GM12878 (cell line): ENCODE data around the gene C11orf97. TPM values are rescaled to one million over a fixed set of nuclear protein-coding genes. Genes with fewer than 3 reads are reported as not detected.

Experiments
- ATAC-seq: fragments of 200-7000 bp; cut with Tn5 transposase; 3 replicates; pipeline ENCODE4 v1.9.1; 2020; ENCODE audit warnings: mild to moderate bottlenecking, moderate library complexity
- BruUV-seq: library from RNA; stranded (reverse); fragments of 400-500 nt; replicated peaks from 2 replicates; lab custom pipeline; 2021; lab: Mats Ljungman, UMichigan
- CTCF ChIA-PET: fragments of 300-600 bp; sonication (Branson Sonifier 250); formaldehyde crosslinking; extraction: SDS; loops from one replicate; lab custom pipeline; 2021; ENCODE audit warnings: inconsistent platforms; lab: Yijun Ruan, JAX
- POLR2A ChIA-PET: fragments of 350-600 bp; formaldehyde crosslinking; extraction: SDS; loops from one replicate; lab custom pipeline; 2021; ENCODE audit warnings: inconsistent platforms; lab: Charles Lee
- RAD21 ChIA-PET: fragments of 300-600 bp; sonication (Branson Sonifier 250); formaldehyde crosslinking; loops from one replicate; lab custom pipeline; 2023; ENCODE audit warnings: antibody characterized with exemption; ENCODE audit not compliant: unreplicated experiment; lab: Charles Lee
- SMC1A ChIA-PET: fragments of 300-600 bp; sonication (Branson Sonifier 250); formaldehyde crosslinking; loops from one replicate; lab custom pipeline; 2023; ENCODE audit not compliant: unreplicated experiment, uncharacterized antibody; lab: Charles Lee
- DNase-seq: peaks from one replicate; pipeline ENCODE4 v3.0.0-alpha.2; 2011; ENCODE audit warnings: low read depth, low spot score
- FAIRE-seq: peaks from 3 replicates; lab custom pipeline; 2011; peaks lifted over from hg19 to GRCh38; lab: Jason Lieb, UNC
- H2AFZ ChIP-seq: 2 replicates; pipeline ENCODE4 v1.6.0; 2011; ENCODE audit warnings: low read depth, low read length, control low read depth; ENCODE audit not compliant: control insufficient read depth
- H3K27ac ChIP-seq: 2 replicates; pipeline ENCODE4 v1.5.1; 2011; ENCODE audit warnings: control low read depth; ENCODE audit not compliant: control insufficient read depth, insufficient read depth
- H3K27me3 ChIP-seq, 2 experiments: replicated peaks in 1 of 2; 2 replicates each; pipeline versions ENCODE4 v1.6.0 to v1.6.1; 2011; ENCODE audit warnings: low read length in 1 of 2; ENCODE audit not compliant: control insufficient read depth in 2 of 2, insufficient read depth in 2 of 2
- H3K36me3 ChIP-seq, 2 experiments: 2 replicates each; pipeline ENCODE4 v1.5.1; 2011; ENCODE audit warnings: low read length in 1 of 2; ENCODE audit not compliant: control insufficient read depth in 2 of 2, insufficient read depth in 2 of 2
- H3K4me1 ChIP-seq: 2 replicates; pipeline ENCODE4 v1.6.1; 2011; ENCODE audit warnings: mild to moderate bottlenecking, low read length, moderate library complexity, mixed read lengths; ENCODE audit not compliant: control insufficient read depth, insufficient read depth
- H3K4me2 ChIP-seq: 2 replicates; pipeline ENCODE4 v1.6.0; 2011; ENCODE audit warnings: control low read depth; ENCODE audit not compliant: control insufficient read depth, insufficient read depth
- H3K4me3 ChIP-seq: fragments of 200-600 bp; sonication (generic); 2 replicates; pipeline ENCODE4 v1.5.1; 2016
- H3K79me2 ChIP-seq: 2 replicates; pipeline ENCODE4 v1.6.0; 2011; ENCODE audit warnings: low read length; ENCODE audit not compliant: control insufficient read depth, insufficient read depth
- H3K9ac ChIP-seq: 2 replicates; pipeline ENCODE4 v1.8.0; 2011; ENCODE audit warnings: low read length, control low read depth, mixed read lengths; ENCODE audit not compliant: control insufficient read depth, insufficient read depth
- H3K9me3 ChIP-seq: replicated peaks from 3 replicates; pipeline ENCODE4 v1.5.1; 2011; ENCODE audit warnings: mild to moderate bottlenecking, low read length; ENCODE audit not compliant: control insufficient read depth, insufficient read depth
- H4K20me1 ChIP-seq: 2 replicates; pipeline ENCODE4 v1.6.0; 2011; ENCODE audit not compliant: control insufficient read depth, insufficient read depth
- GABPA ChIP-seq: IDR thresholded peaks from 2 replicates; pipeline ENCODE4 v1.6.1; 2014; ENCODE audit warnings: antibody characterized with exemption, low read depth, mild to moderate bottlenecking, inconsistent platforms
- NR2C2 ChIP-seq: IDR thresholded peaks from 2 replicates; pipeline ENCODE4 v1.6.1; 2011; ENCODE audit warnings: borderline replicate concordance, low read depth; ENCODE audit not compliant: control insufficient read depth, insufficient read length
- POLR2AphosphoS2 ChIP-seq: IDR thresholded peaks from 2 replicates; pipeline ENCODE4 v1.6.1; 2011; ENCODE audit warnings: low read depth, mild to moderate bottlenecking, low read length, improper control_type of control experiment, moderate library complexity
- RB1 ChIP-seq: fragments of 450-650 bp; formaldehyde crosslinking; IDR thresholded peaks from 2 replicates; pipeline ENCODE4 v1.6.1; 2017; ENCODE audit warnings: mild to moderate bottlenecking, borderline replicate concordance
- SRF ChIP-seq, 2 experiments: IDR thresholded peaks; 2 replicates each; pipeline ENCODE4 v1.6.1; 2011; ENCODE audit warnings: low read depth in 2 of 2, low read length in 2 of 2, mild to moderate bottlenecking in 1 of 2, moderate library complexity in 1 of 2
- TBL1XR1 ChIP-seq: IDR thresholded peaks from 2 replicates; pipeline ENCODE4 v1.6.1; 2012; ENCODE audit warnings: low read depth, low read length, improper control_type of control experiment
- TCF7 ChIP-seq: IDR thresholded peaks from 2 replicates; pipeline ENCODE4 v1.6.1; 2014; ENCODE audit warnings: antibody characterized with exemption, borderline replicate concordance
- YY1 ChIP-seq: IDR thresholded peaks from 2 replicates; pipeline ENCODE4 v1.6.1; 2011; ENCODE audit warnings: low read depth, mild to moderate bottlenecking, low read length
- ZNF217 ChIP-seq: fragments of 450-650 bp; IDR thresholded peaks from 2 replicates; pipeline ENCODE4 v1.6.1; 2017; ENCODE audit warnings: antibody characterized with exemption, mild to moderate bottlenecking
- WGBS: methylation state at CpG from one replicate; pipeline ENCODE4 v1.1.6; 2016; ENCODE audit warnings: low lambda C conversion rate; ENCODE audit not compliant: insufficient replicate concordance, insufficient coverage; ENCODE audit errors: missing lambda C conversion rate; 5-methylcytosine and 5-hydroxymethylcytosine counted together
- in situ Hi-C: fragments of 300-500 bp; cut with MboI; formaldehyde crosslinking; loops from 9 replicates; pipeline ENCODE4 v1.14.3; 2018; ENCODE audit warnings: mixed read lengths
- intact Hi-C: fragments of 100-400 bp; cut with micrococcal nuclease; formaldehyde crosslinking; loops from one replicate; pipeline ENCODE4 v1.14.2; 2022; ENCODE audit not compliant: unreplicated experiment
- polyA plus RNA-seq, 11 experiments: library from polyadenylated mRNA; depleted of rRNA in 4 of 11; unstranded in 6 of 11; stranded (reverse) in 5 of 11; fragments of >200 nt; fragmentation: Nextera tagmentation in 4 of 11; fragmentation: Illumina TruSeq in 1 of 11; extraction: Ambion mirVana in 4 of 11; extraction: Trizol in 1 of 11; gene quantifications; 1 replicate in 1 of 11; 2 replicates in 10 of 11; pipeline versions ENCODE4 v1.2.1 to v1.2.3, GENCODE V29; 2011 to 2016; ENCODE audit warnings: inconsistent platforms in 2 of 11, missing spikeins in 2 of 11, low read depth in 1 of 11
- total RNA-seq, 4 experiments: library from RNA; depleted of rRNA in 3 of 4; stranded (reverse); fragments of >200 nt in 3 of 4; fragmentation: Illumina TruSeq in 1 of 4; extraction: Trizol in 1 of 4; gene quantifications; 2 replicates each; pipeline versions ENCODE4 v1.2.1 to v1.2.3, GENCODE V29; 2013 to 2021
- TF ChIP-seq, protein P1 (sequence below): IDR thresholded peaks from 2 replicates; pipeline ENCODE4 v1.6.1; 2012; ENCODE audit warnings: improper control_type of control experiment, low read depth, low read length; ENCODE audit not compliant: insufficient replicate concordance
- TF ChIP-seq, protein P2 (sequence below): fragments of 450-650 bp; IDR thresholded peaks from 2 replicates; pipeline ENCODE4 v1.6.1; 2017; ENCODE audit warnings: mild to moderate bottlenecking, low read depth, inconsistent platforms; ENCODE audit not compliant: poor library complexity, severe bottlenecking

The C11orf97 gene
- total and polyA plus RNA-seq, 10 of the 15 experiments (the other 5 are each of a cell fraction or from before 2014, with no cell fraction given) = not detected

DNA sequence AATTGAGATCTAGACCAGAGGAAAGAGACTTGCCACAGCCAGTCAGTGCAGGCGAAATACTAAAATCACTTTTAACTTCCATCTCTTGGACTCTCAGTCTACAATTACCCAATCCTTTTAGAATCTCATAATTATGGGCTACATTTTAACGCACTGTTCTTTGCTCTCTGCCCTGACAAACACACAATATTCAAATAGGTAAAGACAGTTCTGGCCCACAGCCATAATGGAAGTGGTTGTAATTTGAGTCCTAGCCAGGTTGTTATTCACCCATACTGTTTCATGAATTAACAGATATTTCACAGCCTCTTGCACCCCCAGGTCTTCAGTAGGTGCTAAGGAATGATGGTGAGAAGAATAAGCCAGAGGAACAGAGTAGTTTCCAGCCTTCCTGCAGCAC, 830 bp downstream of the C11orf97 start (continued):
- TF ChIP-seq, protein P1, sequence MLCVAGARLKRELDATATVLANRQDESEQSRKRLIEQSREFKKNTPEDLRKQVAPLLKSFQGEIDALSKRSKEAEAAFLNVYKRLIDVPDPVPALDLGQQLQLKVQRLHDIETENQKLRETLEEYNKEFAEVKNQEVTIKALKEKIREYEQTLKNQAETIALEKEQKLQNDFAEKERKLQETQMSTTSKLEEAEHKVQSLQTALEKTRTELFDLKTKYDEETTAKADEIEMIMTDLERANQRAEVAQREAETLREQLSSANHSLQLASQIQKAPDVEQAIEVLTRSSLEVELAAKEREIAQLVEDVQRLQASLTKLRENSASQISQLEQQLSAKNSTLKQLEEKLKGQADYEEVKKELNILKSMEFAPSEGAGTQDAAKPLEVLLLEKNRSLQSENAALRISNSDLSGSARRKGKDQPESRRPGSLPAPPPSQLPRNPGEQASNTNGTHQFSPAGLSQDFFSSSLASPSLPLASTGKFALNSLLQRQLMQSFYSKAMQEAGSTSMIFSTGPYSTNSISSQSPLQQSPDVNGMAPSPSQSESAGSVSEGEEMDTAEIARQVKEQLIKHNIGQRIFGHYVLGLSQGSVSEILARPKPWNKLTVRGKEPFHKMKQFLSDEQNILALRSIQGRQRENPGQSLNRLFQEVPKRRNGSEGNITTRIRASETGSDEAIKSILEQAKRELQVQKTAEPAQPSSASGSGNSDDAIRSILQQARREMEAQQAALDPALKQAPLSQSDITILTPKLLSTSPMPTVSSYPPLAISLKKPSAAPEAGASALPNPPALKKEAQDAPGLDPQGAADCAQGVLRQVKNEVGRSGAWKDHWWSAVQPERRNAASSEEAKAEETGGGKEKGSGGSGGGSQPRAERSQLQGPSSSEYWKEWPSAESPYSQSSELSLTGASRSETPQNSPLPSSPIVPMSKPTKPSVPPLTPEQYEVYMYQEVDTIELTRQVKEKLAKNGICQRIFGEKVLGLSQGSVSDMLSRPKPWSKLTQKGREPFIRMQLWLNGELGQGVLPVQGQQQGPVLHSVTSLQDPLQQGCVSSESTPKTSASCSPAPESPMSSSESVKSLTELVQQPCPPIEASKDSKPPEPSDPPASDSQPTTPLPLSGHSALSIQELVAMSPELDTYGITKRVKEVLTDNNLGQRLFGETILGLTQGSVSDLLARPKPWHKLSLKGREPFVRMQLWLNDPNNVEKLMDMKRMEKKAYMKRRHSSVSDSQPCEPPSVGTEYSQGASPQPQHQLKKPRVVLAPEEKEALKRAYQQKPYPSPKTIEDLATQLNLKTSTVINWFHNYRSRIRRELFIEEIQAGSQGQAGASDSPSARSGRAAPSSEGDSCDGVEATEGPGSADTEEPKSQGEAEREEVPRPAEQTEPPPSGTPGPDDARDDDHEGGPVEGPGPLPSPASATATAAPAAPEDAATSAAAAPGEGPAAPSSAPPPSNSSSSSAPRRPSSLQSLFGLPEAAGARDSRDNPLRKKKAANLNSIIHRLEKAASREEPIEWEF = no peak
- no peak for TF ChIP-seq SRF (IDR thresholded peaks at IDR 0.05; ENCODE audit: low read depth in 2 of 2, low read length in 2 of 2)

DNA sequence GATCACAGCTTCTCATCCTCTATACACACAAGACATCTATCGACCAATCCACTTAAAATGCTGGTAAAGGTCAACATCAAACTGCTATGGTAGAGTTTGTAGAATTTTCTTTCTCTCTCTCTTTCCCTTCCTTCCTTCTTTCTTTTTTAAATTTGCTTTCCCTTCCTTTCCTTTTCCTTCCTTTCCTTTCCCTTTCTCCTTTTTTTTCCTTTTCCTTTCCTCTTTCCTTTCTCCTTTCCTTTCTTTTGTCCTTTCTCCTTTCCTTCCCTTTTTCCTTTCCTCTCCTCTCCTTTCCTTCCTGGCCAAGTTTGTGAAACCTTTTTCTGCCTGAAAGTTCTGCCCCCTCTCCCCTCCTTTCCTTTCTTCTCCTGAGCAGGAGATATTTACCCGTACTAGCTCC, 3.1 kb downstream of the C11orf97 start:
- H3K79me2 ChIP-seq = no peaks in the 10 kb centered on the region
- DNase-seq (no peak), FAIRE-seq (no peak)
- H4K20me1 ChIP-seq = no peaks in the 10 kb centered on the region
- no peak overlapping the region for H3K27ac ChIP-seq
- CTCF ChIA-PET = interaction anchor here (0.6 to 15.7 kb wide), 11 partner anchors 11 to 620 kb away, joined by 3 to 337 read pairs (median 3); no protein-coding TSS in a partner anchor
- in situ Hi-C loops (no loop called here), intact Hi-C loops (loop anchor here (10.0 kb wide), 1 partner anchor 239 kb away; no protein-coding TSS in a partner anchor)
- no peak overlapping the region for H2AFZ ChIP-seq
- H3K4me1 ChIP-seq = no peaks in the 10 kb centered on the region
- H3K9me3 ChIP-seq = no peaks in the 10 kb centered on the region
- no peak overlapping the region for H3K9ac ChIP-seq
- no peaks in the 10 kb centered on the region for H3K36me3 ChIP-seq
- TF ChIP-seq TBL1XR1 (no peak), TCF7 (no peak), YY1 (no peak), GABPA (no peak), ZNF217 (no peak), RB1 (no peak), POLR2AphosphoS2 (no peak), NR2C2 (no peak)
- TF ChIP-seq, protein P2, sequence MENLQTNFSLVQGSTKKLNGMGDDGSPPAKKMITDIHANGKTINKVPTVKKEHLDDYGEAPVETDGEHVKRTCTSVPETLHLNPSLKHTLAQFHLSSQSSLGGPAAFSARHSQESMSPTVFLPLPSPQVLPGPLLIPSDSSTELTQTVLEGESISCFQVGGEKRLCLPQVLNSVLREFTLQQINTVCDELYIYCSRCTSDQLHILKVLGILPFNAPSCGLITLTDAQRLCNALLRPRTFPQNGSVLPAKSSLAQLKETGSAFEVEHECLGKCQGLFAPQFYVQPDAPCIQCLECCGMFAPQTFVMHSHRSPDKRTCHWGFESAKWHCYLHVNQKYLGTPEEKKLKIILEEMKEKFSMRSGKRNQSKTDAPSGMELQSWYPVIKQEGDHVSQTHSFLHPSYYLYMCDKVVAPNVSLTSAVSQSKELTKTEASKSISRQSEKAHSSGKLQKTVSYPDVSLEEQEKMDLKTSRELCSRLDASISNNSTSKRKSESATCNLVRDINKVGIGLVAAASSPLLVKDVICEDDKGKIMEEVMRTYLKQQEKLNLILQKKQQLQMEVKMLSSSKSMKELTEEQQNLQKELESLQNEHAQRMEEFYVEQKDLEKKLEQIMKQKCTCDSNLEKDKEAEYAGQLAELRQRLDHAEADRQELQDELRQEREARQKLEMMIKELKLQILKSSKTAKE = no peak
- TF ChIP-seq, all 136 proteins: peak for 0
- Histone ChIP-seq H3K4me3 (no peak overlapping the region), H3K27me3 (peaks cover 0 to 7% of the 10 kb centered on the region in 2 experiments; a peak in 1 of 4 replicates), H3K4me2 (no peak overlapping the region)
- BruUV-seq = no TSS peak
- ChIA-PET POLR2A (interaction anchor here (0.7 kb wide), 1 partner anchor 11 kb away, joined by 3 read pairs; no protein-coding TSS in a partner anchor), SMC1A (interaction anchor here (1.0 to 13.5 kb wide), 6 partner anchors 8 to 88 kb away, joined by 3 to 216 read pairs (median 76); no protein-coding TSS in a partner anchor), RAD21 (interaction anchor here (0.7 to 1.8 kb wide), 4 partner anchors 10 to 620 kb away, joined by 3 to 10 read pairs (median 5); no protein-coding TSS in a partner anchor)
- no peak for ATAC-seq
- 56% methylated on average over 2 of the region's 2 CpGs for WGBS
